PFSK-1 (cell line): ENCODE results near the gene AKAP13.

ENCODE experiments used
- POLR2AphosphoS5 ChIP-seq: IDR thresholded peaks from 2 replicates; pipeline ENCODE4 v1.6.1; 2012; ENCODE audit warnings: low read depth, mild to moderate bottlenecking, control low read depth, low read length, moderate library complexity
- SIN3A ChIP-seq: IDR thresholded peaks from 2 replicates; pipeline ENCODE4 v1.6.1; 2012; ENCODE audit warnings: mild to moderate bottlenecking, low read length, moderate library complexity, borderline replicate concordance; ENCODE audit not compliant: insufficient read depth
- TAF1 ChIP-seq: IDR thresholded peaks from 2 replicates; pipeline ENCODE4 v1.6.1; 2012; ENCODE audit warnings: low read length, control low read depth, borderline replicate concordance; ENCODE audit not compliant: insufficient read depth
- TF ChIP-seq, protein P1 (sequence below), 2 experiments: IDR thresholded peaks; 2 replicates each; pipeline versions ENCODE4 v1.6.1 to v1.8.0; 2011 to 2012; ENCODE audit warnings: low read depth in 2 of 2, low read length in 2 of 2, control low read depth in 1 of 2, inconsistent platforms in 1 of 2, mild to moderate bottlenecking in 1 of 2, moderate library complexity in 1 of 2; ENCODE audit not compliant: insufficient read depth in 1 of 2

GRCh38 chr15:85454403-85454802 is 74.0 kb downstream of the AKAP13 start:
- TF ChIP-seq TAF1 (no peak), POLR2AphosphoS5 (no peak), SIN3A (no peak)
- TF ChIP-seq, protein P1, sequence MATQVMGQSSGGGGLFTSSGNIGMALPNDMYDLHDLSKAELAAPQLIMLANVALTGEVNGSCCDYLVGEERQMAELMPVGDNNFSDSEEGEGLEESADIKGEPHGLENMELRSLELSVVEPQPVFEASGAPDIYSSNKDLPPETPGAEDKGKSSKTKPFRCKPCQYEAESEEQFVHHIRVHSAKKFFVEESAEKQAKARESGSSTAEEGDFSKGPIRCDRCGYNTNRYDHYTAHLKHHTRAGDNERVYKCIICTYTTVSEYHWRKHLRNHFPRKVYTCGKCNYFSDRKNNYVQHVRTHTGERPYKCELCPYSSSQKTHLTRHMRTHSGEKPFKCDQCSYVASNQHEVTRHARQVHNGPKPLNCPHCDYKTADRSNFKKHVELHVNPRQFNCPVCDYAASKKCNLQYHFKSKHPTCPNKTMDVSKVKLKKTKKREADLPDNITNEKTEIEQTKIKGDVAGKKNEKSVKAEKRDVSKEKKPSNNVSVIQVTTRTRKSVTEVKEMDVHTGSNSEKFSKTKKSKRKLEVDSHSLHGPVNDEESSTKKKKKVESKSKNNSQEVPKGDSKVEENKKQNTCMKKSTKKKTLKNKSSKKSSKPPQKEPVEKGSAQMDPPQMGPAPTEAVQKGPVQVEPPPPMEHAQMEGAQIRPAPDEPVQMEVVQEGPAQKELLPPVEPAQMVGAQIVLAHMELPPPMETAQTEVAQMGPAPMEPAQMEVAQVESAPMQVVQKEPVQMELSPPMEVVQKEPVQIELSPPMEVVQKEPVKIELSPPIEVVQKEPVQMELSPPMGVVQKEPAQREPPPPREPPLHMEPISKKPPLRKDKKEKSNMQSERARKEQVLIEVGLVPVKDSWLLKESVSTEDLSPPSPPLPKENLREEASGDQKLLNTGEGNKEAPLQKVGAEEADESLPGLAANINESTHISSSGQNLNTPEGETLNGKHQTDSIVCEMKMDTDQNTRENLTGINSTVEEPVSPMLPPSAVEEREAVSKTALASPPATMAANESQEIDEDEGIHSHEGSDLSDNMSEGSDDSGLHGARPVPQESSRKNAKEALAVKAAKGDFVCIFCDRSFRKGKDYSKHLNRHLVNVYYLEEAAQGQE (IDR thresholded peaks at IDR 0.05; ENCODE audit: insufficient read depth in 1 of 2, low read depth in 2 of 2, low read length in 2 of 2) = no peak
